HEK293 (cell line): Measurements from ENCODE around the gene PIGR.
A peak's percentile ranks its signal among the peaks of the same experiment; 100 is the strongest.

Experiments used
- CTCF ChIA-PET: fragments of 350-600 bp; formaldehyde crosslinking; extraction: SDS; loops from one replicate; lab custom pipeline; 2021; ENCODE audit warnings: antibody characterized with exemption; lab: Yijun Ruan, JAX
- POLR2A ChIA-PET: fragments of 300-600 bp; formaldehyde crosslinking; extraction: SDS; loops from one replicate; lab custom pipeline; 2020; ENCODE audit warnings: antibody characterized with exemption, inconsistent platforms; lab: Yijun Ruan, JAX
- H3K27ac ChIP-seq: fragments of 200-500 bp; sonication (Bioruptor generic); 2 replicates; pipeline ENCODE4 v1.5.1; 2014; ENCODE audit warnings: low read depth, low read length, control low read depth, inconsistent platforms; ENCODE audit errors: extremely low read depth
- H3K36me3 ChIP-seq, 2 experiments: fragments of 200-500 bp in 1 of 2; sonication (Bioruptor generic) in 1 of 2; 1 replicate in 1 of 2; 2 replicates in 1 of 2; pipeline ENCODE4 v1.5.1; 2014 to 2017; ENCODE audit warnings: inconsistent platforms in 2 of 2, low read length in 2 of 2; ENCODE audit not compliant: control insufficient read depth in 2 of 2, insufficient read depth in 1 of 2
- H3K4me1 ChIP-seq: fragments of 200-500 bp; sonication (Bioruptor generic); 2 replicates; pipeline ENCODE4 v1.5.1; 2014; ENCODE audit warnings: mild to moderate bottlenecking, low read length, inconsistent platforms; ENCODE audit not compliant: control insufficient read depth, insufficient read depth
- H3K4me3 ChIP-seq: 2 replicates; pipeline ENCODE4 v1.5.1; 2011; ENCODE audit warnings: low read depth, mild to moderate bottlenecking, control low read depth, low read length, moderate library complexity
- H3K9me3 ChIP-seq: fragments of 200-500 bp; sonication (Bioruptor generic); 2 replicates; pipeline ENCODE4 v1.5.1; 2014; ENCODE audit warnings: low read depth, low read length, inconsistent platforms; ENCODE audit not compliant: control insufficient read depth, insufficient read depth
- GFI1B ChIP-seq: fragments of 450-650 bp; formaldehyde crosslinking; IDR thresholded peaks from 2 replicates; pipeline ENCODE4 v1.5.1; 2016; ENCODE audit warnings: missing biosample characterization, missing genetic modification characterization
- HOXA7 ChIP-seq: sonication (generic); formaldehyde crosslinking; IDR thresholded peaks from 2 replicates; pipeline ENCODE4 v1.8.1; 2022; ENCODE audit warnings: missing genetic modification reagents, borderline replicate concordance
- TCF7L2 ChIP-seq: IDR thresholded peaks from 2 replicates; pipeline ENCODE4 v1.6.1; 2011; ENCODE audit warnings: low read depth, mild to moderate bottlenecking, inconsistent platforms, low read length, moderate library complexity, borderline replicate concordance
- ZBTB11 ChIP-seq: fragments of 450-650 bp; formaldehyde crosslinking; conservative IDR thresholded peaks from 2 replicates; pipeline ENCODE4 v1.5.1; 2016; ENCODE audit warnings: low read depth, missing biosample characterization, missing genetic modification characterization
- ZBTB49 ChIP-seq: fragments of 450-650 bp; formaldehyde crosslinking; IDR thresholded peaks from 2 replicates; pipeline ENCODE4 v1.5.1; 2016; ENCODE audit warnings: missing biosample characterization, missing genetic modification characterization, low read depth
- ZNF175 ChIP-seq: fragments of 450-650 bp; formaldehyde crosslinking; IDR thresholded peaks from 2 replicates; pipeline ENCODE4 v1.5.1; 2016; ENCODE audit warnings: missing biosample characterization, missing genetic modification characterization
- ZNF18 ChIP-seq: fragments of 450-650 bp; formaldehyde crosslinking; IDR thresholded peaks from 2 replicates; pipeline ENCODE4 v1.5.1; 2016; ENCODE audit warnings: missing biosample characterization, missing genetic modification characterization
- ZNF221 ChIP-seq: fragments of 450-650 bp; formaldehyde crosslinking; IDR thresholded peaks from 2 replicates; pipeline ENCODE4 v1.5.1; 2017; ENCODE audit warnings: missing biosample characterization, missing genetic modification characterization, borderline replicate concordance
- ZNF223 ChIP-seq: fragments of 450-650 bp; formaldehyde crosslinking; IDR thresholded peaks from 2 replicates; pipeline ENCODE4 v1.5.1; 2016; ENCODE audit warnings: missing biosample characterization, missing genetic modification characterization
- ZNF280C ChIP-seq: fragments of 450-650 bp; formaldehyde crosslinking; IDR thresholded peaks from 2 replicates; pipeline ENCODE4 v1.5.1; 2016; ENCODE audit warnings: missing biosample characterization, missing genetic modification characterization
- ZNF571 ChIP-seq: fragments of 450-650 bp; formaldehyde crosslinking; IDR thresholded peaks from 2 replicates; pipeline ENCODE4 v1.5.0; 2017; ENCODE audit warnings: missing biosample characterization, missing genetic modification characterization
- ZNF596 ChIP-seq: fragments of 450-650 bp; IDR thresholded peaks from 2 replicates; pipeline ENCODE4 v1.5.0; 2018; ENCODE audit warnings: missing biosample characterization, mild to moderate bottlenecking, missing genetic modification characterization, moderate library complexity
- ZNF776 ChIP-seq: fragments of 450-650 bp; formaldehyde crosslinking; IDR thresholded peaks from 2 replicates; pipeline ENCODE4 v1.5.0; 2017; ENCODE audit warnings: missing biosample characterization, missing genetic modification characterization, borderline replicate concordance
- ZNF843 ChIP-seq: fragments of 450-650 bp; formaldehyde crosslinking; IDR thresholded peaks from 2 replicates; pipeline ENCODE4 v1.5.1; 2016; ENCODE audit warnings: missing biosample characterization, missing genetic modification characterization
- TF ChIP-seq, protein P1 (sequence below): fragments of 450-650 bp; formaldehyde crosslinking; conservative IDR thresholded peaks from 2 replicates; pipeline ENCODE4 v1.5.1; 2016; ENCODE audit warnings: low read depth, missing biosample characterization, missing genetic modification characterization
- TF ChIP-seq, protein P2 (sequence below): sonication (generic); formaldehyde crosslinking; IDR thresholded peaks from 2 replicates; pipeline ENCODE4 v1.8.1; 2022; ENCODE audit warnings: mild to moderate bottlenecking, moderate library complexity, missing genetic modification reagents
- TF ChIP-seq, protein P3 (sequence below): fragments of 450-650 bp; formaldehyde crosslinking; IDR thresholded peaks from 2 replicates; pipeline ENCODE4 v1.5.1; 2016; ENCODE audit warnings: missing biosample characterization, missing genetic modification characterization

The PIGR gene

GRCh38 chr1:206923009-206923960 is 23.0 kb downstream of the PIGR start:
- ChIA-PET POLR2A (no interaction called here), CTCF (interaction anchor here (0.6 to 1.3 kb wide), 4 partner anchors 10 to 259 kb away, joined by 3 to 5 read pairs (median 4); no protein-coding TSS in a partner anchor)
- Histone ChIP-seq H3K36me3 (no peaks in the 10 kb centered on the region), H3K4me3 (no peak overlapping the region), H3K27ac (no peak overlapping the region), H3K9me3 (no peaks in the 10 kb centered on the region), H3K4me1 (no peaks in the 10 kb centered on the region)
- TF ChIP-seq ZBTB49 (tag by site-specific recombination) (no peak), TCF7L2 (no peak), ZNF776 (peak; percentile 53; the same call in 1 of the 2 replicates), ZNF18 (tag by site-specific recombination) (peak; percentile 72; the same call in 1 of the 2 replicates), HOXA7 (CRISPR knock-in tag) (no peak), GFI1B (no peak), ZNF843 (tag by site-specific recombination) (no peak), ZNF221 (tag by site-specific recombination) (no peak), ZBTB11 (no peak), ZNF223 (tag by site-specific recombination) (no peak), ZNF571 (tag by site-specific recombination) (peak; percentile 67; the same call in 1 of the 2 replicates), ZNF596 (tag by site-specific recombination) (no peak), ZNF175 (tag by site-specific recombination) (no peak), ZNF280C (no peak)
- TF ChIP-seq, protein P1, sequence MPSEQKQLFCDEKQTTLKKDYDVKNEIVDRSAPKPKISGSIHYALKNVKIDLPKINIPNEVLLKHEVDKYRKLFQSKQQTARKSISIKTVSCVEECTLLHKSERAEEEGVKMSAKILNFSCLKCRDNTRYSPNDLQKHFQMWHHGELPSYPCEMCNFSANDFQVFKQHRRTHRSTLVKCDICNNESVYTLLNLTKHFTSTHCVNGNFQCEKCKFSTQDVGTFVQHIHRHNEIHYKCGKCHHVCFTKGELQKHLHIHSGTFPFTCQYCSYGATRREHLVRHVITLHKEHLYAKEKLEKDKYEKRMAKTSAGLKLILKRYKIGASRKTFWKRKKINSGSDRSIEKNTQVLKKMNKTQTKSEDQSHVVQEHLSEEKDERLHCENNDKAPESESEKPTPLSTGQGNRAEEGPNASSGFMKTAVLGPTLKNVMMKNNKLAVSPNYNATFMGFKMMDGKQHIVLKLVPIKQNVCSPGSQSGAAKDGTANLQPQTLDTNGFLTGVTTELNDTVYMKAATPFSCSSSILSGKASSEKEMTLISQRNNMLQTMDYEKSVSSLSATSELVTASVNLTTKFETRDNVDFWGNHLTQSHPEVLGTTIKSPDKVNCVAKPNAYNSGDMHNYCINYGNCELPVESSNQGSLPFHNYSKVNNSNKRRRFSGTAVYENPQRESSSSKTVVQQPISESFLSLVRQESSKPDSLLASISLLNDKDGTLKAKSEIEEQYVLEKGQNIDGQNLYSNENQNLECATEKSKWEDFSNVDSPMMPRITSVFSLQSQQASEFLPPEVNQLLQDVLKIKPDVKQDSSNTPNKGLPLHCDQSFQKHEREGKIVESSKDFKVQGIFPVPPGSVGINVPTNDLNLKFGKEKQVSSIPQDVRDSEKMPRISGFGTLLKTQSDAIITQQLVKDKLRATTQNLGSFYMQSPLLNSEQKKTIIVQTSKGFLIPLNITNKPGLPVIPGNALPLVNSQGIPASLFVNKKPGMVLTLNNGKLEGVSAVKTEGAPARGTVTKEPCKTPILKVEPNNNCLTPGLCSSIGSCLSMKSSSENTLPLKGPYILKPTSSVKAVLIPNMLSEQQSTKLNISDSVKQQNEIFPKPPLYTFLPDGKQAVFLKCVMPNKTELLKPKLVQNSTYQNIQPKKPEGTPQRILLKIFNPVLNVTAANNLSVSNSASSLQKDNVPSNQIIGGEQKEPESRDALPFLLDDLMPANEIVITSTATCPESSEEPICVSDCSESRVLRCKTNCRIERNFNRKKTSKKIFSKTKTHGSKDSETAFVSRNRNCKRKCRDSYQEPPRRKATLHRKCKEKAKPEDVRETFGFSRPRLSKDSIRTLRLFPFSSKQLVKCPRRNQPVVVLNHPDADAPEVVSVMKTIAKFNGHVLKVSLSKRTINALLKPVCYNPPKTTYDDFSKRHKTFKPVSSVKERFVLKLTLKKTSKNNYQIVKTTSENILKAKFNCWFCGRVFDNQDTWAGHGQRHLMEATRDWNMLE: no peak
- TF ChIP-seq, protein P2, sequence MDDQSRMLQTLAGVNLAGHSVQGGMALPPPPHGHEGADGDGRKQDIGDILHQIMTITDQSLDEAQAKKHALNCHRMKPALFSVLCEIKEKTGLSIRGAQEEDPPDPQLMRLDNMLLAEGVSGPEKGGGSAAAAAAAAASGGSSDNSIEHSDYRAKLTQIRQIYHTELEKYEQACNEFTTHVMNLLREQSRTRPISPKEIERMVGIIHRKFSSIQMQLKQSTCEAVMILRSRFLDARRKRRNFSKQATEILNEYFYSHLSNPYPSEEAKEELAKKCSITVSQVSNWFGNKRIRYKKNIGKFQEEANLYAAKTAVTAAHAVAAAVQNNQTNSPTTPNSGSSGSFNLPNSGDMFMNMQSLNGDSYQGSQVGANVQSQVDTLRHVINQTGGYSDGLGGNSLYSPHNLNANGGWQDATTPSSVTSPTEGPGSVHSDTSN: no peak
- TF ChIP-seq, protein P3, sequence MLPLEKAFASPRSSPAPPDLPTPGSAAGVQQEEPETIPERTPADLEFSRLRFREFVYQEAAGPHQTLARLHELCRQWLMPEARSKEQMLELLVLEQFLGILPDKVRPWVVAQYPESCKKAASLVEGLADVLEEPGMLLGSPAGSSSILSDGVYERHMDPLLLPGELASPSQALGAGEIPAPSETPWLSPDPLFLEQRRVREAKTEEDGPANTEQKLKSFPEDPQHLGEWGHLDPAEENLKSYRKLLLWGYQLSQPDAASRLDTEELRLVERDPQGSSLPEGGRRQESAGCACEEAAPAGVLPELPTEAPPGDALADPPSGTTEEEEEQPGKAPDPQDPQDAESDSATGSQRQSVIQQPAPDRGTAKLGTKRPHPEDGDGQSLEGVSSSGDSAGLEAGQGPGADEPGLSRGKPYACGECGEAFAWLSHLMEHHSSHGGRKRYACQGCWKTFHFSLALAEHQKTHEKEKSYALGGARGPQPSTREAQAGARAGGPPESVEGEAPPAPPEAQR (tag by site-specific recombination): no peak
